ENCODE results near the gene APBB3.

Gene APBB3

DNA sequence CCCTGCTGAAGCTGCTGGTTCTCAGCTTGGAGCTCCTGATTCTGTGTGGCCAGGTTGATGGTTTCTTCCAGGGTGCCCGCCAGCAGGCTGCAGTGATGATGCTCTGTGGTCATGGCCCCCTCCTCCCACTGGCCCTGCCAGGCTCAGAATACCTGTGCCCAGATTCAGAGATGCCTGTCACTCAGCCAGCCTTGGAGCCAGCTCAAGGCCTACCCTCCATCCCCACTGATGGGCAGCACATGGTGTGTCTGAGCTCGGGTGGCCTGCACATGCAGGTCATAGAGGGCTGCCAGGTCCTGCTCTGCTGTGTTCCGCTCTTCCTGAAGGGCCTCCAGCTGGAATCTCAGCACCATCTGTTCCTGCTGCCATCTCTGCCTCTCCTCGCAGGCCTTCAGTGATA lies 5.7 kb upstream of the APBB3 start:
- no peak for DNase-seq (ENCODE audit: low read depth in 1 of 2, low spot score in 1 of 2)
- H3K27me3 ChIP-seq (ENCODE audit: insufficient read depth, poor library complexity, severe bottlenecking): no peaks in the 10 kb centered on the region
- H3K27ac ChIP-seq (replicated peaks): no peak overlapping the region
- TF ChIP-seq, protein P1, sequence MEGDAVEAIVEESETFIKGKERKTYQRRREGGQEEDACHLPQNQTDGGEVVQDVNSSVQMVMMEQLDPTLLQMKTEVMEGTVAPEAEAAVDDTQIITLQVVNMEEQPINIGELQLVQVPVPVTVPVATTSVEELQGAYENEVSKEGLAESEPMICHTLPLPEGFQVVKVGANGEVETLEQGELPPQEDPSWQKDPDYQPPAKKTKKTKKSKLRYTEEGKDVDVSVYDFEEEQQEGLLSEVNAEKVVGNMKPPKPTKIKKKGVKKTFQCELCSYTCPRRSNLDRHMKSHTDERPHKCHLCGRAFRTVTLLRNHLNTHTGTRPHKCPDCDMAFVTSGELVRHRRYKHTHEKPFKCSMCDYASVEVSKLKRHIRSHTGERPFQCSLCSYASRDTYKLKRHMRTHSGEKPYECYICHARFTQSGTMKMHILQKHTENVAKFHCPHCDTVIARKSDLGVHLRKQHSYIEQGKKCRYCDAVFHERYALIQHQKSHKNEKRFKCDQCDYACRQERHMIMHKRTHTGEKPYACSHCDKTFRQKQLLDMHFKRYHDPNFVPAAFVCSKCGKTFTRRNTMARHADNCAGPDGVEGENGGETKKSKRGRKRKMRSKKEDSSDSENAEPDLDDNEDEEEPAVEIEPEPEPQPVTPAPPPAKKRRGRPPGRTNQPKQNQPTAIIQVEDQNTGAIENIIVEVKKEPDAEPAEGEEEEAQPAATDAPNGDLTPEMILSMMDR (IDR thresholded peaks at IDR 0.05; ENCODE audit: insufficient read depth, low read length): no peak
- no peak for TF ChIP-seq POLR2AphosphoS5 (IDR thresholded peaks at IDR 0.05; ENCODE audit: low read depth)
- TF ChIP-seq, protein P2, sequence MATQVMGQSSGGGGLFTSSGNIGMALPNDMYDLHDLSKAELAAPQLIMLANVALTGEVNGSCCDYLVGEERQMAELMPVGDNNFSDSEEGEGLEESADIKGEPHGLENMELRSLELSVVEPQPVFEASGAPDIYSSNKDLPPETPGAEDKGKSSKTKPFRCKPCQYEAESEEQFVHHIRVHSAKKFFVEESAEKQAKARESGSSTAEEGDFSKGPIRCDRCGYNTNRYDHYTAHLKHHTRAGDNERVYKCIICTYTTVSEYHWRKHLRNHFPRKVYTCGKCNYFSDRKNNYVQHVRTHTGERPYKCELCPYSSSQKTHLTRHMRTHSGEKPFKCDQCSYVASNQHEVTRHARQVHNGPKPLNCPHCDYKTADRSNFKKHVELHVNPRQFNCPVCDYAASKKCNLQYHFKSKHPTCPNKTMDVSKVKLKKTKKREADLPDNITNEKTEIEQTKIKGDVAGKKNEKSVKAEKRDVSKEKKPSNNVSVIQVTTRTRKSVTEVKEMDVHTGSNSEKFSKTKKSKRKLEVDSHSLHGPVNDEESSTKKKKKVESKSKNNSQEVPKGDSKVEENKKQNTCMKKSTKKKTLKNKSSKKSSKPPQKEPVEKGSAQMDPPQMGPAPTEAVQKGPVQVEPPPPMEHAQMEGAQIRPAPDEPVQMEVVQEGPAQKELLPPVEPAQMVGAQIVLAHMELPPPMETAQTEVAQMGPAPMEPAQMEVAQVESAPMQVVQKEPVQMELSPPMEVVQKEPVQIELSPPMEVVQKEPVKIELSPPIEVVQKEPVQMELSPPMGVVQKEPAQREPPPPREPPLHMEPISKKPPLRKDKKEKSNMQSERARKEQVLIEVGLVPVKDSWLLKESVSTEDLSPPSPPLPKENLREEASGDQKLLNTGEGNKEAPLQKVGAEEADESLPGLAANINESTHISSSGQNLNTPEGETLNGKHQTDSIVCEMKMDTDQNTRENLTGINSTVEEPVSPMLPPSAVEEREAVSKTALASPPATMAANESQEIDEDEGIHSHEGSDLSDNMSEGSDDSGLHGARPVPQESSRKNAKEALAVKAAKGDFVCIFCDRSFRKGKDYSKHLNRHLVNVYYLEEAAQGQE (IDR thresholded peaks at IDR 0.05; ENCODE audit: insufficient replicate concordance, low read depth): no peak
- TF ChIP-seq GABPA (IDR thresholded peaks at IDR 0.05; ENCODE audit: low read depth): no peak
- no peak overlapping the region for H3K4me3 ChIP-seq (replicated peaks; ENCODE audit: insufficient read depth, low read length)

DNA sequence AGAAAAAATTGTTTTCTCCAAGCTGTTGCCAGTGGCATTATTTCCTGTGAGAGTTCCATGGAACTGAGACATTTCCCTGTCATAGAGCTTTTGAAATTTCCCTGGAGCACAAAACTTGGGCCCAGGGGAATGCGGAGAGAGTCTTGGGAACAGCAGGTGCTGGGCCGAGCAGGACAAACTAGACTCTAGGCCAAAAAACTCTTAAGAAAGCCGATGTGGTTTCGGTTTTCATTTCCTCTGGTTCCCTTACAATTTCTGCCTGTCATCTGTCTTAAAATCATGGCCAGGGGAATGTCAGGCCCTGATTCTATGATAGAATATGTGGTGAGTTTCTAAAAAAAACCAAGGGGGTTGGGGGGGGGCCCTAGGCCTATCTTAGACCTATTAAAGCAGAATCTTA lies 4.8 kb upstream of the APBB3 start:
- Histone ChIP-seq H3K4me3 (replicated peaks; ENCODE audit: insufficient read depth, low read length) (no peak overlapping the region), H3K27me3 (ENCODE audit: insufficient read depth, poor library complexity, severe bottlenecking) (no peaks in the 10 kb centered on the region), H3K27ac (replicated peaks) (no peak overlapping the region)
- TF ChIP-seq, protein P2 (IDR thresholded peaks at IDR 0.05; ENCODE audit: insufficient replicate concordance, low read depth): no peak
- TF ChIP-seq GABPA (IDR thresholded peaks at IDR 0.05; ENCODE audit: low read depth): no peak
- TF ChIP-seq POLR2AphosphoS5 (IDR thresholded peaks at IDR 0.05; ENCODE audit: low read depth): no peak
- TF ChIP-seq, protein P1 (IDR thresholded peaks at IDR 0.05; ENCODE audit: insufficient read depth, low read length): no peak
- TF ChIP-seq SPI1 (IDR thresholded peaks at IDR 0.05; ENCODE audit: borderline replicate concordance, low read depth): no peak
- DNase-seq (ENCODE audit: low read depth in 1 of 2, low spot score in 1 of 2): no peak

DNA sequence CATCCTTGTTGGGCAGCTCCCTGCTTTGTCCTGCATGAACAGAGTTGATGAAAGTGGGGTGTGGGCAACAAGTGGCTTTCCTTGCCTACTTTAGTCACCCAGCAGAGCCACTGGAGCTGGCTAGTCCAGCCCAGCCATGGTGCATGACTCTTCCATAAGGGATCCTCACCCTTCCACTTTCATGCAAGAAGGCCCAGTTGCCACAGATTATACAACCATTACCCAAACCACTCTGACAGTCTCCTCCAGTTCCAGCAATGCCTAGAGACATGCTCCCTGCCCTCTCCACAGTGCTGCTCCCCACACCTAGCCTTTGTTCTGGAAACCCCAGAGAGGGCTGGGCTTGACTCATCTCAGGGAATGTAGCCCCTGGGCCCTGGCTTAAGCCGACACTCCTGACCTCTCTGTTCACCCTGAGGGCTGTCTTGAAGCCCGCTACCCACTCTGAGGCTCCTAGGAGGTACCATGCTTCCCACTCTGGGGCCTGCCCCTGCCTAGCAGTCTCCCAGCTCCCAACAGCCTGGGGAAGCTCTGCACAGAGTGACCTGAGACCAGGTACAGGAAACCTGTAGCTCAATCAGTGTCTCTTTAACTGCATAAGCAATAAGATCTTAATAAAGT lies 4.2 kb upstream of the APBB3 start:
- no peak for DNase-seq (ENCODE audit: low read depth in 1 of 2, low spot score in 1 of 2)
- Histone ChIP-seq H3K27ac (replicated peaks) (no peak overlapping the region), H3K4me3 (replicated peaks; ENCODE audit: insufficient read depth, low read length) (no peak overlapping the region), H3K27me3 (ENCODE audit: insufficient read depth, poor library complexity, severe bottlenecking) (no peaks in the 10 kb centered on the region)
- TF ChIP-seq, protein P2 (IDR thresholded peaks at IDR 0.05; ENCODE audit: insufficient replicate concordance, low read depth): no peak
- TF ChIP-seq SPI1 (IDR thresholded peaks at IDR 0.05; ENCODE audit: borderline replicate concordance, low read depth): no peak
- TF ChIP-seq, protein P1 (IDR thresholded peaks at IDR 0.05; ENCODE audit: insufficient read depth, low read length): no peak
- TF ChIP-seq GABPA (IDR thresholded peaks at IDR 0.05; ENCODE audit: low read depth): no peak
- no peak for TF ChIP-seq POLR2AphosphoS5 (IDR thresholded peaks at IDR 0.05; ENCODE audit: low read depth)
